Caco-2 (cell line): ENCODE measurements around the gene PRKCB. TPM values are rescaled to one million over a fixed set of nuclear protein-coding genes. Genes with fewer than 3 reads are reported as not detected.

ENCODE experiments used
- BruUV-seq: library from RNA; stranded (reverse); fragments of 400-500 nt; replicated peaks from 2 replicates; lab custom pipeline; 2021; lab: Mats Ljungman, UMichigan
- CTCF ChIA-PET: fragments of 300-600 bp; sonication (Branson Sonifier 250); formaldehyde crosslinking; loops from one replicate; lab custom pipeline; 2022; ENCODE audit warnings: antibody characterized with exemption; lab: Charles Lee
- POLR2A ChIA-PET: fragments of 300-600 bp; sonication (Branson Sonifier 250); formaldehyde crosslinking; loops from one replicate; lab custom pipeline; 2022; ENCODE audit warnings: antibody characterized with exemption; lab: Charles Lee
- DNase-seq, 2 experiments: peaks; one replicate each; pipeline versions ENCODE4 v3.0.0 to v3.0.0-alpha.2; 2020 to 2022
- H3K27me3 ChIP-seq: replicated peaks from 2 replicates; pipeline ENCODE4 v1.6.0; 2011; ENCODE audit warnings: low read length; ENCODE audit not compliant: control insufficient read depth, insufficient read depth
- H3K36me3 ChIP-seq: 2 replicates; pipeline ENCODE4 v1.5.1; 2011; ENCODE audit warnings: low read length; ENCODE audit not compliant: control insufficient read depth, insufficient read depth
- H3K4me1 ChIP-seq: fragments of 250-450 bp; sonication (Bioruptor Pico); 2 replicates; pipeline ENCODE4 v1.5.1; 2020; ENCODE audit warnings: mild to moderate bottlenecking
- H3K4me3 ChIP-seq: 2 replicates; pipeline ENCODE4 v1.5.1; 2011; ENCODE audit warnings: low read depth, mild to moderate bottlenecking, control low read depth, low read length
- H3K9me3 ChIP-seq: fragments of 250-450 bp; sonication (Bioruptor Pico); 2 replicates; pipeline ENCODE4 v1.5.1; 2020; ENCODE audit warnings: mild to moderate bottlenecking, moderate library complexity
- H3K27ac Mint-ChIP-seq: one replicate; pipeline ENCODE4 v1.8.0; 2022; ENCODE audit warnings: mixed read lengths; ENCODE audit not compliant: unreplicated experiment
- H3K27me3 Mint-ChIP-seq: one replicate; pipeline ENCODE4 v1.8.0; 2022; ENCODE audit warnings: mixed read lengths; ENCODE audit not compliant: insufficient read depth, unreplicated experiment
- H3K36me3 Mint-ChIP-seq: one replicate; pipeline ENCODE4 v1.8.0; 2022; ENCODE audit warnings: mild to moderate bottlenecking, mixed read lengths; ENCODE audit not compliant: insufficient read depth, unreplicated experiment
- H3K4me1 Mint-ChIP-seq: one replicate; pipeline ENCODE4 v1.8.0; 2022; ENCODE audit warnings: low read depth, mixed read lengths; ENCODE audit not compliant: unreplicated experiment
- H3K4me3 Mint-ChIP-seq: one replicate; pipeline ENCODE4 v1.8.0; 2022; ENCODE audit warnings: mild to moderate bottlenecking, moderate library complexity, mixed read lengths; ENCODE audit not compliant: unreplicated experiment
- H3K9me3 Mint-ChIP-seq: one replicate; pipeline ENCODE4 v1.8.0; 2022; ENCODE audit warnings: mixed read lengths; ENCODE audit not compliant: unreplicated experiment
- CTCF ChIP-seq, 2 experiments: fragments of 200-600 bp in 1 of 2; IDR thresholded peaks; 1 replicate in 1 of 2; 2 replicates in 1 of 2; pipeline versions ENCODE4 v1.5.1 to v1.8.0; 2011 to 2022; ENCODE audit warnings: antibody characterized with exemption in 1 of 2, control low read depth in 1 of 2, inconsistent platforms in 1 of 2, low read depth in 1 of 2, low read length in 1 of 2, mild to moderate bottlenecking in 1 of 2, moderate library complexity in 1 of 2; ENCODE audit not compliant: insufficient read depth in 1 of 2, severe bottlenecking in 1 of 2, unreplicated experiment in 1 of 2
- intact Hi-C: fragments of 100-400 bp; cut with micrococcal nuclease; formaldehyde crosslinking; loops from one replicate; pipeline ENCODE4 v1.10.0; 2022; ENCODE audit not compliant: unreplicated experiment
- total RNA-seq: library from RNA; stranded (reverse); gene quantifications from 2 replicates; pipeline ENCODE4 v1.2.3, GENCODE V29; 2022

PRKCB gene
- total RNA-seq, 1 experiment from 2014 or later: not detected

- no peaks in the 10 kb centered on the region for H3K27me3 ChIP-seq
- no TSS peak for BruUV-seq
- peaks cover 2% of the 10 kb centered on the region for H3K27me3 Mint-ChIP-seq
- no peak for TF ChIP-seq CTCF (IDR thresholded peaks at IDR 0.05; ENCODE audit: insufficient read depth in 1 of 2, low read depth in 1 of 2, low read length in 1 of 2, severe bottlenecking in 1 of 2, unreplicated experiment in 1 of 2)
- H3K27ac Mint-ChIP-seq: no peak overlapping the region
- ChIA-PET POLR2A (no interaction called here), CTCF (no interaction called here)
- no peaks in the 10 kb centered on the region for H3K36me3 ChIP-seq
- no peaks in the 10 kb centered on the region for H3K4me1 ChIP-seq
- no peaks in the 10 kb centered on the region for H3K9me3 ChIP-seq
- no peak for DNase-seq
- no peaks in the 10 kb centered on the region for H3K4me1 Mint-ChIP-seq
- no peak overlapping the region for H3K4me3 Mint-ChIP-seq
- intact Hi-C loops: no loop called here
- no peaks in the 10 kb centered on the region for H3K36me3 Mint-ChIP-seq
- no peaks in the 10 kb centered on the region for H3K9me3 Mint-ChIP-seq
- H3K4me3 ChIP-seq: no peak overlapping the region
Observed at GRCh38 chr16:23898682-23899430, 63.1 kb downstream of the PRKCB start.

GRCh38 chr16:23899869-23900268, 64.1 kb downstream of the PRKCB start:
- intact Hi-C loops: no loop called here

More at GRCh38 chr16:23899869-23900268, 64.1 kb downstream of the PRKCB start:
- H3K4me3 ChIP-seq: no peak overlapping the region
- Mint-ChIP-seq H3K4me1 (no peaks in the 10 kb centered on the region), H3K36me3 (no peaks in the 10 kb centered on the region), H3K4me3 (no peak overlapping the region), H3K27ac (no peak overlapping the region), H3K27me3 (peaks cover 2% of the 10 kb centered on the region), H3K9me3 (no peaks in the 10 kb centered on the region)
- no peaks in the 10 kb centered on the region for H3K36me3 ChIP-seq
- no peak for TF ChIP-seq CTCF (IDR thresholded peaks at IDR 0.05; ENCODE audit: insufficient read depth in 1 of 2, low read depth in 1 of 2, low read length in 1 of 2, severe bottlenecking in 1 of 2, unreplicated experiment in 1 of 2)
- BruUV-seq: no TSS peak
- no peaks in the 10 kb centered on the region for H3K4me1 ChIP-seq
- CTCF ChIA-PET: no interaction called here
- DNase-seq: no peak
- H3K9me3 ChIP-seq: no peaks in the 10 kb centered on the region
- H3K27me3 ChIP-seq: no peaks in the 10 kb centered on the region
- POLR2A ChIA-PET: no interaction called here
